CMK (cell line): ENCODE data around the gene NUDT19.
"Not testable (repeated sequence)": the region's sequence is repeated elsewhere in the genome, so short reads cannot be mapped to it uniquely, and the experiment has no call there.

Source experiments
- DNase-seq: peaks from one replicate; pipeline ENCODE4 v3.0.0-alpha.2; 2010; ENCODE audit warnings: low read depth

Gene NUDT19

GRCh38 chr19:32691291-32691951, at the start of gene NUDT19:
Gene NUDT19, plus strand, starts transcription at chr19:32691821. Its CDS starts 140 bp downstream, at chr19:32691961.
- no peak for DNase-seq

GRCh38 chr19:32642771-32643170, 48.9 kb upstream of the NUDT19 start:
- DNase-seq, result no peak

GRCh38 chr19:32646556-32646955, 45.1 kb upstream of the NUDT19 start:
- no peak for DNase-seq

GRCh38 chr19:32647361-32647760, 44.3 kb upstream of the NUDT19 start:
- no peak for DNase-seq

GRCh38 chr19:32649751-32650150, 41.9 kb upstream of the NUDT19 start:
- no peak for DNase-seq

GRCh38 chr19:32650671-32651070, 41.0 kb upstream of the NUDT19 start:
- no peak for DNase-seq

- DNase-seq, result no peak
Observed at GRCh38 chr19:32651729-32652140, 39.9 kb upstream of the NUDT19 start.

GRCh38 chr19:32652331-32652730, 39.3 kb upstream of the NUDT19 start:
- DNase-seq, result not testable (repeated sequence)

- DNase-seq, result no peak
Observed at GRCh38 chr19:32652894-32653598, 38.6 kb upstream of the NUDT19 start.

- DNase-seq, result no peak
Observed at GRCh38 chr19:32653599-32653915, 38.1 kb upstream of the NUDT19 start.

- DNase-seq, result not testable (repeated sequence)
Observed at GRCh38 chr19:32656379-32656778, 35.2 kb upstream of the NUDT19 start.

- no peak for DNase-seq
Observed at GRCh38 chr19:32658075-32658474, 33.5 kb upstream of the NUDT19 start.

- DNase-seq, result no peak
Observed at GRCh38 chr19:32658527-32658926, 33.1 kb upstream of the NUDT19 start.

GRCh38 chr19:32661318-32661717, 30.3 kb upstream of the NUDT19 start:
- DNase-seq, result no peak

- DNase-seq, result no peak
Observed at GRCh38 chr19:32662186-32662585, 29.4 kb upstream of the NUDT19 start.

GRCh38 chr19:32666084-32666483, 25.5 kb upstream of the NUDT19 start:
- no peak for DNase-seq

- no peak for DNase-seq
Observed at GRCh38 chr19:32669310-32669709, 22.3 kb upstream of the NUDT19 start.

GRCh38 chr19:32671883-32672593, 19.6 kb upstream of the NUDT19 start:
- peak; percentile 50 for DNase-seq

GRCh38 chr19:32672841-32673240, 18.8 kb upstream of the NUDT19 start:
- no peak for DNase-seq

GRCh38 chr19:32673573-32673972, 18.0 kb upstream of the NUDT19 start:
- no peak for DNase-seq

GRCh38 chr19:32674153-32674930, 17.3 kb upstream of the NUDT19 start:
- no peak for DNase-seq

GRCh38 chr19:32674931-32675719, 16.5 kb upstream of the NUDT19 start, which contains the start of gene ANKRD27:
Gene ANKRD27, minus strand, starts transcription at chr19:32675180. Its CDS starts 16,165 bp downstream, at chr19:32659015.
- peak; percentile 97 for DNase-seq
